ENCODE data around the gene FNBP1.
A peak's percentile ranks its signal among the peaks of the same experiment; 100 is the strongest.

FNBP1 gene

GRCh38 chr9:129889122-129889940, 153.7 kb downstream of the FNBP1 start:
- no peak for DNase-seq

GRCh38 chr9:129888293-129889121, 154.5 kb downstream of the FNBP1 start:
- no peak for DNase-seq

- peak; percentile 77 for DNase-seq
These were observed 155.4 kb downstream of the FNBP1 start for GRCh38 chr9:129887334-129888292.

- DNase-seq: no peak
These were observed 156.5 kb downstream of the FNBP1 start for GRCh38 chr9:129886226-129887174.

GRCh38 chr9:129885670-129886106, 157.3 kb downstream of the FNBP1 start:
- DNase-seq: peak; percentile 95

- DNase-seq: no peak
These were observed 157.8 kb downstream of the FNBP1 start for GRCh38 chr9:129885018-129885669.

- peak; percentile 86 for DNase-seq
These were observed 158.6 kb downstream of the FNBP1 start for GRCh38 chr9:129884220-129885017.

GRCh38 chr9:129881547-129882324, 161.3 kb downstream of the FNBP1 start:
- no peak for DNase-seq

GRCh38 chr9:129880654-129881546, 162.1 kb downstream of the FNBP1 start:
- peak; percentile 56 for DNase-seq

- DNase-seq: no peak
These were observed 162.9 kb downstream of the FNBP1 start for GRCh38 chr9:129879991-129880653.

GRCh38 chr9:129879103-129879699, 163.8 kb downstream of the FNBP1 start:
- no peak for DNase-seq

- no peak for DNase-seq
These were observed 164.7 kb downstream of the FNBP1 start for GRCh38 chr9:129878291-129878690.

GRCh38 chr9:129876815-129877214, 166.2 kb downstream of the FNBP1 start:
- DNase-seq: no peak

GRCh38 chr9:129875687-129876395, 167.1 kb downstream of the FNBP1 start:
- no peak for DNase-seq

GRCh38 chr9:129875181-129875611, 167.8 kb downstream of the FNBP1 start:
- DNase-seq: no peak

All from fibroblast of skin of back (primary cell).